Adrenal gland (tissue), 5 donors: ENCODE results near the gene AHCY.

Experiments used
- POLR2A ChIP-seq, 2 donors: fragments of 450-650 bp; IDR thresholded peaks; one replicate each; pipeline ENCODE4 v1.6.1; 2017; ENCODE audit warnings: antibody characterized with exemption in 2 of 2, mild to moderate bottlenecking in 2 of 2, moderate library complexity in 1 of 2
- TF ChIP-seq, protein P1 (sequence below), 6 experiments: fragments of 450-650 bp in 4 of 6; fragments of 200-600 bp in 2 of 6; sonication (generic) in 1 of 6; IDR thresholded peaks; 1 replicate in 5 of 6; 2 replicates in 1 of 6; pipeline versions ENCODE4 v1.5.1 to v1.8.0; 2016 to 2021; ENCODE audit warnings: antibody characterized with exemption in 6 of 6, mild to moderate bottlenecking in 2 of 6, moderate library complexity in 1 of 6
- donor health status: DM: no; HTN: no; CAD: no.

DNA sequence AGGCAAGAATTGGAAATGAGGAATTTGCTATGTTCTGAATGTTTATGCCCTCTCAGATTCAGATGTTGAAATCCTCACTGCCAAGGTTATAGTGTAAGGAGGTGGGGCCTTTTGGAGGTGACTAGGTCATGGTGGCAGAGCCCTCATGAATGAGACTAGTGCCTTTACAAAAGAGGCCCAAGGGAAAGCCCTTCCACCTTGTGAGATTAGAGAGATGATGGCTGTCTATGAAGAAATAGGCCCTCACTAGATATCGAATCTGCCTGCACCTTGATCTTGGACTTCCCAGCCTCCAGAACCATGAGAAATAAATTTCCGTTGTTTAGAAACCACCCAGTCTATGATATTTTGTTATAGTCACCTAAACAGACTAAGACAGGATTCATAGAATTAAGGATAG is 51.5 kb downstream of the AHCY start:
- TF ChIP-seq, protein P1, sequence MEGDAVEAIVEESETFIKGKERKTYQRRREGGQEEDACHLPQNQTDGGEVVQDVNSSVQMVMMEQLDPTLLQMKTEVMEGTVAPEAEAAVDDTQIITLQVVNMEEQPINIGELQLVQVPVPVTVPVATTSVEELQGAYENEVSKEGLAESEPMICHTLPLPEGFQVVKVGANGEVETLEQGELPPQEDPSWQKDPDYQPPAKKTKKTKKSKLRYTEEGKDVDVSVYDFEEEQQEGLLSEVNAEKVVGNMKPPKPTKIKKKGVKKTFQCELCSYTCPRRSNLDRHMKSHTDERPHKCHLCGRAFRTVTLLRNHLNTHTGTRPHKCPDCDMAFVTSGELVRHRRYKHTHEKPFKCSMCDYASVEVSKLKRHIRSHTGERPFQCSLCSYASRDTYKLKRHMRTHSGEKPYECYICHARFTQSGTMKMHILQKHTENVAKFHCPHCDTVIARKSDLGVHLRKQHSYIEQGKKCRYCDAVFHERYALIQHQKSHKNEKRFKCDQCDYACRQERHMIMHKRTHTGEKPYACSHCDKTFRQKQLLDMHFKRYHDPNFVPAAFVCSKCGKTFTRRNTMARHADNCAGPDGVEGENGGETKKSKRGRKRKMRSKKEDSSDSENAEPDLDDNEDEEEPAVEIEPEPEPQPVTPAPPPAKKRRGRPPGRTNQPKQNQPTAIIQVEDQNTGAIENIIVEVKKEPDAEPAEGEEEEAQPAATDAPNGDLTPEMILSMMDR (IDR thresholded peaks at IDR 0.05) = no peak
- no peak for TF ChIP-seq POLR2A (IDR thresholded peaks at IDR 0.05)
